Activated naive CD8-positive, alpha-beta T cell treated with anti-CD3 and anti-CD28 coated beads, Interleukin-2, amount 10 ng/mL, durations not matched to agents 7 days and 5 days (primary cell): ENCODE results near the gene RNF220. TPM values are rescaled to one million over a fixed set of nuclear protein-coding genes. Genes with fewer than 3 reads are reported as not detected.
"Not testable (repeated sequence)": the region's sequence is repeated elsewhere in the genome, so short reads cannot be mapped to it uniquely, and the experiment has no call there.

Experiments
- ATAC-seq: fragments of 150-1000 bp; cut with Tn5 transposase; one replicate; pipeline ENCODE4 v1.10.0; 2021; ENCODE audit warnings: low read depth, moderate library complexity
- POLR2A ChIA-PET: fragments of 350-600 bp; sonication (Branson Sonifier 250); formaldehyde crosslinking; loops from one replicate; lab custom pipeline; 2021; ENCODE audit warnings: antibody characterized with exemption; lab: Charles Lee
- DNase-seq: peaks from one replicate; pipeline ENCODE4 v3.0.0; 2021
- H3K27ac Mint-ChIP-seq: one replicate; pipeline ENCODE4 v1.8.0; 2022; ENCODE audit warnings: mild to moderate bottlenecking, mixed read lengths
- H3K27me3 Mint-ChIP-seq: one replicate; pipeline ENCODE4 v1.8.0; 2022; ENCODE audit warnings: mild to moderate bottlenecking, moderate library complexity, mixed read lengths
- H3K36me3 Mint-ChIP-seq: one replicate; pipeline ENCODE4 v1.8.0; 2021; ENCODE audit warnings: mild to moderate bottlenecking, mixed read lengths
- H3K4me1 Mint-ChIP-seq: one replicate; pipeline ENCODE4 v1.8.0; 2021; ENCODE audit warnings: mixed read lengths
- H3K4me3 Mint-ChIP-seq: one replicate; pipeline ENCODE4 v1.8.0; 2022; ENCODE audit warnings: mild to moderate bottlenecking, moderate library complexity, mixed read lengths
- H3K9me3 Mint-ChIP-seq: one replicate; pipeline ENCODE4 v1.8.0; 2021; ENCODE audit warnings: mixed read lengths
- total RNA-seq, 2 experiments: library from RNA; stranded (reverse); gene quantifications; one replicate each; pipeline ENCODE4 v1.2.3, GENCODE V29; 2021

The RNF220 gene
- total RNA-seq, 2 experiments from 2014 or later: 91.3 to 94.4 TPM

DNA sequence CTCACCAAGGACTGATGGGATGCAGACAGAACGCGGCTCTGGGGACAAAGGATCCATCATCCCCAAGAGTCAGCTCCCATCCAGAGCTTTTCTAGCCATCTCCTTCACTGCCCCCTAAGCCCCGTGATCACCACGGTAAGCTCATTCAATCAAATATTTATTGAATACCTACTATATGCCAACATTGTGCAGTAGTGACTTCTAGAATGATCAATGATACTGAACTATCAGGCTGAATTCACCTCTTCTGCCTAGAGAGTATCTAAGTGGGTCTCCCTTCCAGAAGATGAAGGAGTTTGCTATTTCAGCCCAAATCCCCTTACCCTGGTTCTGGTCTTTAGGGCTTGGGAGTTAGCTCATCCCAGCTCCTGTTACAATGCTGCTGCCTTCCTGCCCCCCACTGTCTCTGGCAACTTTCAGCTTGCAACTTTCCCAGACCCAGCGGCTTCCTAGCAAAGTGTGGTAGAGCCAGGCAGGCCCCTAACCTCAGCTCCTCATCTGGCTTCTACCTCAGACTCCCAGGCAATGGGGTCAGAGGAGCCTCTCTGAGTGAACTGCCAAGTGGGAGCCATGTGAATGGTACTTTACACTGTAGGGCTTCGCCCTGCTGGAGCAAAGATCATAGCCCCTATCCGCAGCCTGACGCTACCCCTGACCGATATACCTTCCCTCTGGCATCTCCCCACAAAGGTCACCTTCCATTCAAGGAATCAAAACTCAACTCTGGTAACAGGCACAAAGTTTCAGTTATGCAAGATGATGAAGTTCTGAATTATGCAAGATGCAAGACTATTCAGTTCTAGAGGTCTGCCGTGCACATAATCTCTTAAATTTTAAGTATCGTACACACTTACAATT, 248.3 kb downstream of the RNF220 start:
- Mint-ChIP-seq H3K4me3 (no peak overlapping the region), H3K36me3 (peaks cover 2% of the 10 kb centered on the region), H3K9me3 (no peaks in the 10 kb centered on the region), H3K27ac (peak overlapping the region; percentile 16), H3K27me3 (no peaks in the 10 kb centered on the region), H3K4me1 (peaks cover 2% of the 10 kb centered on the region)
- POLR2A ChIA-PET: interaction anchor here (0.8 to 2.1 kb wide), 4 partner anchors 19 to 81 kb away, joined by 3 to 14 read pairs (median 5); no protein-coding TSS in a partner anchor
- ATAC-seq: peak; percentile 6
- DNase-seq: no peak

DNA sequence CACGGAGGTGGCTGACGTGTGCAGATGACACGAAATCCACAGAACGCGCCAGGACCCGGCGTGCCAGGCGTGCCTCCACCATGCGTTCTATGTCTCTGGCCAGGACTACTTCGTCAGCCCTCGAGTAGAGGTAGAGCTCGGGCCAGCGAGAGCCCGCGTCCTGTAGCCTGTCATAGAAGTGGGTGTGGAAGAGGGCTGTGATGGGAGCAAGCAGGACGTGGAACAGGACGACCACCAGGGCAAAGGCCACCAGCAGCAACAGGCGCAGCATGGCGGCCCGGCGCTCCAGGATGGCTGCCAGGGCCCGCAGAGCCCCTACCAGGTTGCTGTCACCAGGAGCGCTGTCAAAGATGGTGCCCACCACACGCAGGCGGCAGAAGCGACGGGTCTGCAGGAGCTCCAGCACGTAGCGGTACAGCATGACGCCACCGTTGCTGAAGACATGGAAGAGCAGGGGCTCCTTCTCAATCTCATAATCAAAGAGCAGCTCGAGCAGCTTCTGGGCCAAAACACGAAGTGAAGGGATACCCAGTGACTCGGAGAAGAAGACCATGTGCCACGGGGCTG, 249.6 kb downstream of the RNF220 start:
- no peak overlapping the region for H3K4me3 Mint-ChIP-seq
- no peaks in the 10 kb centered on the region for H3K4me1 Mint-ChIP-seq
- no peaks in the 10 kb centered on the region for H3K27me3 Mint-ChIP-seq
- no peak overlapping the region for H3K27ac Mint-ChIP-seq
- POLR2A ChIA-PET: no interaction called here
- H3K9me3 Mint-ChIP-seq: no peaks in the 10 kb centered on the region
- DNase-seq (no peak), ATAC-seq (no peak)
- H3K36me3 Mint-ChIP-seq: no peaks in the 10 kb centered on the region

DNA sequence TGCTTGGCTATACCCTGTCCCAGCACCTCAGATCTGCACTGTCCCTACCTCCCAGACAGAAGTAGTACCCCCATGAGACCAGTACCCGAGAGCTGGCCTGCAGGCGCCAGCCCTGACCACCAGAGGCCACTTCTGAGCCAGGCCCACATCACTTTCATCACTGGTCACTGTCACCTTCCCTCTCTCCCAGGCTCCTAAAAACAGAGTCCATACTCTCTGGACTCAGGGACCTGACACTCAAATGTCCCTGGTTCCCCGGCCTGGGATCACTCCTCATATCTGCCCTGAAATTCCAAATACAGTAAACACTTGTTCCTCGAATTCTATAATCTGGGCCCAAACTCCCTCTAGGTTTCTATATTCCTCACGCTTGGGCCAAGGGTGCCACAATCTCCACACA, 250.6 kb downstream of the RNF220 start:
- ATAC-seq (no peak), DNase-seq (no peak)
- H3K36me3 Mint-ChIP-seq: no peaks in the 10 kb centered on the region
- no peaks in the 10 kb centered on the region for H3K9me3 Mint-ChIP-seq
- no peak overlapping the region for H3K4me3 Mint-ChIP-seq
- no peaks in the 10 kb centered on the region for H3K27me3 Mint-ChIP-seq
- H3K4me1 Mint-ChIP-seq: no peaks in the 10 kb centered on the region
- H3K27ac Mint-ChIP-seq: no peak overlapping the region
- POLR2A ChIA-PET: no interaction called here

DNA sequence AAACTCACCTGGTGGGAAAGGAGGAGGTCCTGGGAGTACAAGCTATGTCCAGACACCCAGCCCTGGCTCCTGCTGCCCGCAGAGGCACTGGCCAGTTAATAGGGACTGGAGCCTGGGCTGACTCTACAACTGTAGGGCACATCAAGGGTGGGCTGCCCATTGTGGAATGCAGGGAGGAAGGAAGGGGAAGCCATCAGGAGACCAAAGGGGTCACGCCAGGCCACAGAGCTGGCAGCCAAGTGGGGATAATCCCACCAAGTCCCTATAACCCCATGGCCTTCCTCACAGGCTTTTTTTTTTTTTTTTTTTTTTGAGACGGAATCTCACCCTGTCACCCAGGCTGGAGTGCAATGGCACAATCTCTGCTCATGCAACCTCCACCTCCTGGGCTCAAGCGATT, 254.5 kb downstream of the RNF220 start:
- no peak overlapping the region for H3K4me3 Mint-ChIP-seq
- no peak for DNase-seq
- H3K36me3 Mint-ChIP-seq: no peaks in the 10 kb centered on the region
- no peak for ATAC-seq
- POLR2A ChIA-PET: interaction anchor here (0.7 kb wide), 1 partner anchor 328 kb away, joined by 3 read pairs; no protein-coding TSS in a partner anchor
- H3K27me3 Mint-ChIP-seq: no peaks in the 10 kb centered on the region
- H3K4me1 Mint-ChIP-seq: peaks cover 2% of the 10 kb centered on the region
- no peaks in the 10 kb centered on the region for H3K9me3 Mint-ChIP-seq
- H3K27ac Mint-ChIP-seq: no peak overlapping the region

DNA sequence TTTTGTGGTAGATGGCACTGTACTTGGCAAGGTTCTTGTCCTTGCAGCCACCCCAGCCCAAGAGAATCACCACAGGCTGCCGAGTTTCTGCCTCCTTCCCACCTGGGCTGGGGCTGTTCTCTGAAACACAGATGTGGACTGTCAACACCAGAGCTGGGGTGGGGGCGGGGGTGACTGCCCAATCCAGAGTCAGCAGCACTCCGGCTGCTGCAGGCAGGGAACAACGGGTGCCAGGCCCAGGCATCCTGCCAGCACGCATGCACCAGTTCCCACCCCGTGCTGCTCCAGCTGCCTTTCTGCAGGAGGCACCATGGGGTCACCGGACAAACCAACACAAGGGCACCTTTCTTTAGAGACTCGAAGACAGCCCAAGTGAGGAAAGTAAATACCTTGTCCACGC, 255.1 kb downstream of the RNF220 start:
- DNase-seq (no peak), ATAC-seq (no peak)
- no peaks in the 10 kb centered on the region for H3K27me3 Mint-ChIP-seq
- H3K9me3 Mint-ChIP-seq: no peaks in the 10 kb centered on the region
- POLR2A ChIA-PET: interaction anchor here (0.7 kb wide), 1 partner anchor 329 kb away, joined by 3 read pairs; no protein-coding TSS in a partner anchor
- peaks cover 7% of the 10 kb centered on the region for H3K4me1 Mint-ChIP-seq
- H3K36me3 Mint-ChIP-seq: peaks cover 1% of the 10 kb centered on the region
- H3K27ac Mint-ChIP-seq: no peak overlapping the region
- H3K4me3 Mint-ChIP-seq: no peak overlapping the region

DNA sequence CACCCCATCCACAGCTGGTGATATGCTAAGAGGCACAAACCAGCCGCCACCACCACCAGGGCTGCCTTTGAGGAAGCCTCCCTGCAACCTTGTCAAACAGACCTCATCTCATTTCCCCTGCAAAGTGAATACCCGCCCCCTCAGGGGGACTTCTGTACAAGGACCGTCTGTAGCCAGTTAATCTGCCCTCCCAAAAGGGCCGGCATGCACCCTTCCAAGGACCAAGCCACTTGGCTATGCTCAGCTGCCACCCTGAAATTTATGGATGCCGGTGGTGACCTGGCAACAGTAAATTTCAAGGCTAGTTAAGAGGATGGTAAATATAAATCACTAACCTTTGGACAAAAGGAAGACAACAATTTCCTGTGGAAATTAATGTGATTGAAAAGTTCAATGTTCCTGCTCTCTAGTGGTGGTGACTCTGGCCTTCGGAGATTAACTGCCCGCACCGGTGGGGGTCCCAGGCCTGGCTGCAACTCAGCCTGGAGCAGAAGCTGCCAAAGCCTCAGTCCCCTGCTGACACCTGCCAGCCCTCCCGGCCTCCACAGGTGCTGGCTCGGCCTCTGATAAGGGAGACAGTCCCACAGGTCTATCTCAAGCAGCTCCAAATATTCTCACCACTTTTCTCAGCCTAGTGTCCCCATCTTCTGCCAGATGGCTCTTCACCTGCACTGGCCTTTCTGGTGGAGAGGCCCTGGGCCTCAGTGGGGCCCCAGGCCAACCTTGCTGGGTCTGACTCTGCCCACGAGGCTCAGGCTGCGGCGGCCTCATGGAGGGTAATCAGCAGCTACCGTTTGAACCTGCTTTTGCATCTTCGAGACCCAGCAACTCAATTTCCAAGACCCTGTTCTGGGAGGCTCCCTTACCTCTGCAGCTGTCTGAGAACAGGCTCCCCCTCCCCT, 257.0 kb downstream of the RNF220 start:
- POLR2A ChIA-PET: no interaction called here
- Mint-ChIP-seq H3K4me3 (no peak overlapping the region), H3K9me3 (no peaks in the 10 kb centered on the region), H3K36me3 (peaks cover 3% of the 10 kb centered on the region), H3K4me1 (peaks cover 7% of the 10 kb centered on the region), H3K27ac (no peak overlapping the region), H3K27me3 (no peaks in the 10 kb centered on the region)
- ATAC-seq: no peak
- DNase-seq: no peak

DNA sequence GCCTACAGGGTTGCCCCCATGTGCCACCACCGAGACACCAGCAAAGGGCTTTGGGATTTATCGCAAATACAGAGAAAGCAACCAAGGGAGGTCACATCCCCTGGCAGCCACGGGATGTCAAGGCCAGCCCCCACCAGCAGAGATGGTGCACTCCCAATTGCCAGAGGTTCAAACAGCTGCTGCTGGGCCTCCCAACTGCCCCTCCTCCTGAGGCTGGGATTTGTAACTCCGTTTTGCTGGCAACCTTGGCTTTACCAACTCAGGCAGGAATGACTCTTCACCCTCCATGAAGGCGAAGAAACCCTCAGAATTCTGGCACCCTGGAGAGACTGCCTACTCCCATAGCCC, 257.6 kb downstream of the RNF220 start:
- Mint-ChIP-seq H3K27ac (no peak overlapping the region), H3K36me3 (peaks cover 3% of the 10 kb centered on the region), H3K4me1 (peaks cover 7% of the 10 kb centered on the region), H3K9me3 (no peaks in the 10 kb centered on the region), H3K4me3 (no peak overlapping the region), H3K27me3 (no peaks in the 10 kb centered on the region)
- ATAC-seq: no peak
- no peak for DNase-seq
- POLR2A ChIA-PET: no interaction called here

DNA sequence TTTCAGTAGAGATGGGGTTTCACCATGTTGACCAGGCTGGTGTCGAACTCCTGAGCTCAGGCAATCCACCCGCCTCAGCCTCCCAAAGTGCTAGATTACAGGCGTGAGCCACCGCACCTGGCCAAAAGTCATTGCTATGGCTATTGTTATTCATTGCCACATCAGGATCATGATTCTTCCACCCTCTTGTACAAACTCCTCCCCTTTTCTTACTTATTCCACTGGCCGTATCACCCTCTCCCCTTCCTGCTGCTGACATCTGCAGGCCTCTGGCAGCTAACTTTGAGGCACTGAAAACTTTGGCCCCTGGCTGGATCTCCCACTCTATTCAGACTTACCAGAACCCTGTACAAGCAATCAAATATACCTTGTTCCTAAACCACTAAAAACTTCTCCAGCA, 258.4 kb downstream of the RNF220 start:
- Mint-ChIP-seq H3K36me3 (peaks cover 3% of the 10 kb centered on the region), H3K4me3 (no peak overlapping the region), H3K27ac (no peak overlapping the region)

DNA sequence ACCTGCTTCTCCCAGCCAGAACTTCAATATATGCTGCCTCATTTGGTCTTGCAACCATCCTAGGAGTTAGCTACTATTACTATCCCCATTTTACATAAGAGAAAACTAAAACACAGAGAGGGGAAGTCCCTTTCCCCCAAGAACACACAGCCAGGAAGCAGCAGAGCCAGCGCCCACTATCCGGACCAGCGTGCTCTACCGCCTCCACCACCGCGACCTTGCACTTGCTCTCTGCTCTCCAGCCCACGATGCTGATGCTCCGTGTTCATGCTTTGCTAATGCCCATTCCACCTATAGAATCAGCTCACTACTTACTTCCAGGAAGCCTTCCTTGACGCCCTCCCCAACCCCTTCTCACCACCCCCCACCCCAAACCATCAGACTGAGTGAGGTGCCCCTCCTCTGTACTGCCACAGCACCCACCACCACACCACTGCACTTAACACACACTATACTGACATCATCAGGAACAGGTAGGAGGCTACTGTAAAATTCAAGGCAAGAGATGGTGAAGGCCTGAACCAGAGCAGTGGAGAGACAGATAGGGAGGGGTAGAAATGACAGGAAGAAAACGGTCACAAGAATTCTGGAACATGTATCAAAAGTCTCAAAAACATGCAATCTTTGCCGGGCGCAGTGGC, 259.8 kb downstream of the RNF220 start:
- POLR2A ChIA-PET: interaction anchor here (1.3 to 1.4 kb wide), 2 partner anchors 33 to 56 kb away, joined by 5 to 11 read pairs; no protein-coding TSS in a partner anchor
- H3K27me3 Mint-ChIP-seq: no peaks in the 10 kb centered on the region
- peak overlapping the region; percentile 32 for H3K4me3 Mint-ChIP-seq
- H3K36me3 Mint-ChIP-seq: peaks cover 3% of the 10 kb centered on the region
- ATAC-seq (peak; percentile 84), DNase-seq (no peak)
- no peaks in the 10 kb centered on the region for H3K9me3 Mint-ChIP-seq
- H3K4me1 Mint-ChIP-seq: peaks cover 7% of the 10 kb centered on the region
- peak overlapping the region; percentile 66 for H3K27ac Mint-ChIP-seq

More for the DNA sequence above, 258.4 kb downstream of the RNF220 start:
- POLR2A ChIA-PET: interaction anchor here (0.8 kb wide), 1 partner anchor 32 kb away, joined by 4 read pairs; no protein-coding TSS in a partner anchor
- Mint-ChIP-seq H3K4me1 (peaks cover 7% of the 10 kb centered on the region), H3K9me3 (no peaks in the 10 kb centered on the region), H3K27me3 (no peaks in the 10 kb centered on the region)
- DNase-seq: no peak
- ATAC-seq: no peak

DNA sequence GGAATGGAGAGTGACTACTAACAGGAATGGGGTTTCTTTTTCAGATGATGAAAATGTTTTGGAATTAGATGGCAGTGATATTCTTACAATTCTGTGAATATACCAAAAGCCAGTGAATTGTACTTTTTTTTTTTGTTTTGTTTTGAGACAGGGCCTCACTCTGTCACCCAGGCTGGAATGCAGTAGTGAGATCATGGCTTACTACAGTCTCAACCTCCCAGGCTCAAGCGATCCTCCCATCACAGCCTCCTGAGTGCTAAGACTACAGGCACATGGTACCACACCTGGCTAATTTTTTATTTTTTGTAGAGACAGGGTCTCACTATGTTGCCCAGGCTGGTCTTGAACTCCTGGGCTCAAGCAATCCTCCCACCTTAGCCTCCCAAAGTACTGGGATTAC, 261.7 kb downstream of the RNF220 start:
- H3K9me3 Mint-ChIP-seq, POLR2A ChIA-PET, H3K27me3 Mint-ChIP-seq, H3K4me3 Mint-ChIP-seq, H3K4me1 Mint-ChIP-seq, H3K27ac Mint-ChIP-seq, H3K36me3 Mint-ChIP-seq, DNase-seq, ATAC-seq: not testable (repeated sequence)

DNA sequence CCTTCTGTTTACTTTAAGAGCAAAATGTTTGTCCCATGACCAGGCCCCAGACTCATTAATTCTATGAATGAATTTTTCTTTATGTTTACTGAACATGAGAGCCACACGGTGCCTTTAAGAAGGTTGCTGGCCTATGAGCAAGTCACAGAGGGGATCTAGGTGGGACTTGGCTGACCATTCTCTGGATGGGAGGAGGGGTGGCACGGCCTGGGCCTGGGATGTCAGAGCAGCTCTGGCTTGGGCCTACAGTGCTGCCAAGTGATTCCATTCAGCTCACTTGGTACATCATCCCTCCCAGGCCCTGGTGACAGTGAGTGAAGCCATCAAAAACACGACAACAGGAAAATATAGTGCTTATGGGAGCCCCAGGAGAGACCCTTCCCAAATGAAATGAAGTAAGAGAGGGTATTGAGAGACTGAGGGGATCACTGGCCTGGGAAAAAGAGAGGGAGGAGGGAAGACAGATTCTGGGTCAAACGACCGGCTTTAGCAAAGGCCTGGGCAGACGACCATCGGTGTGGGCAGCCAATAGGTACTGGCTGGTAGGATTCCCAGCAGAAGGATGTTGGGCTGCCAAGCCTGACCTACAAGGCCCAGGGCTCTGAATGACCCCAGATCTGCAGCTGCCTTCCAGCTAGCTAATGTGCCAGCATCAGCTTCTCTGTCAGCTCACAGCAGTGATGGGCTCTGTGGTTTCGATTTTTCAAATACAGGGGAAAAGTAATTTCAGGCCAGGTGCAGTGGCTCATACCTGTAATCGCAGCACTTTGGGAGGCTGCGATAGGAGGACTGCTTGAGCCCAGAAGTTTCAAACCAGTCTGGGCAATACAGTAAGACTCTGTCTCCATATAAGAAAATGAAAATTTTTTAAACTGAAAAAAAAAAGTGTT, 265.9 kb downstream of the RNF220 start:
- POLR2A ChIA-PET: interaction anchor here (0.8 to 4.3 kb wide), 2 partner anchors 39 to 51 kb away, joined by 3 to 29 read pairs; no protein-coding TSS in a partner anchor

More for the DNA sequence above, 265.9 kb downstream of the RNF220 start:
- no peak for DNase-seq
- H3K4me1 Mint-ChIP-seq: peaks cover 18% of the 10 kb centered on the region
- H3K36me3 Mint-ChIP-seq: peaks cover 2% of the 10 kb centered on the region
- no peak for ATAC-seq
- H3K27me3 Mint-ChIP-seq: no peaks in the 10 kb centered on the region
- H3K27ac Mint-ChIP-seq: no peak overlapping the region
- no peak overlapping the region for H3K4me3 Mint-ChIP-seq
- no peaks in the 10 kb centered on the region for H3K9me3 Mint-ChIP-seq
